ENCODE measurements around the gene PGAP3. TPM values are rescaled to one million over a fixed set of nuclear protein-coding genes. Genes with fewer than 3 reads are reported as not detected.
A peak's percentile ranks its signal among the peaks of the same experiment; 100 is the strongest.

PGAP3 gene
- total RNA-seq, result 10 to 100 TPM; 19.9 to 82.6 (median 46.2) TPM

- H3K36me3 ChIP-seq, result peaks cover 0 to 7% (median 0%) of the 10 kb centered on the region in 4 donors
- peak within 1 kb of the TSS; percentile 39 to 86 (median 66) for H3K4me3 ChIP-seq
- peak; percentile 86 for DNase-seq
- peak; percentile 71 for TF ChIP-seq POLR2A (IDR thresholded peaks at IDR 0.05)
- TF ChIP-seq EP300 (IDR thresholded peaks at IDR 0.05; ENCODE audit: low read depth), result no peak
- no peak for TF ChIP-seq CTCF (IDR thresholded peaks at IDR 0.05)
- TF ChIP-seq POLR2AphosphoS5 (IDR thresholded peaks at IDR 0.05), result peak; percentile 19 to 78 (median 65)
- in situ Hi-C loops (cut with MboI; ENCODE audit: low pct_ligation_motif_present in 1 of 4, low pct_unique_long_range_greater_than_20kb in 1 of 4, low sequenced_read_pairs in 3 of 4), result no loop called here
- H3K27me3 ChIP-seq, result no peaks in the 10 kb centered on the region
- no peaks in the 10 kb centered on the region for H3K9me3 ChIP-seq
- WGBS, 2 donors (ENCODE audit: low coverage in 1 of 2), result 3% methylated on average over 4 to 45 of the region's 45 CpGs
- intact Hi-C loops (cut with DNase I; ENCODE audit: low total_unique reads), result no loop called here
- peaks cover 8 to 24% (median 18%) of the 10 kb centered on the region in 4 donors for H3K4me1 ChIP-seq
- H3K27ac ChIP-seq, result peak within 1 kb of the TSS; percentile 88 to 94 (median 93)
Observed at GRCh38 chr17:39687546-39688474, at the start of gene PGAP3. Gene PGAP3, minus strand, starts transcription at chr17:39688057. Its CDS starts 43 bp downstream, at chr17:39688014.

GRCh38 chr17:39737206-39737759, 49.4 kb upstream of the PGAP3 start:
- peak overlapping the region in 3 of 4 donors; percentile 16 to 63 (median 50) for H3K4me3 ChIP-seq
- intact Hi-C loops (cut with DNase I; ENCODE audit: low total_unique reads) (no loop called here), in situ Hi-C loops (cut with MboI; ENCODE audit: low pct_ligation_motif_present in 1 of 4, low pct_unique_long_range_greater_than_20kb in 1 of 4, low sequenced_read_pairs in 3 of 4) (loop anchor here in 1 of 4 donors (25.0 kb wide), 1 partner anchor 100 kb away; the partner anchor contains the start of genes PPP1R1B and STARD3)
- H3K9me3 ChIP-seq, result no peaks in the 10 kb centered on the region
- no peaks in the 10 kb centered on the region for H3K36me3 ChIP-seq
- no peak for TF ChIP-seq EP300 (IDR thresholded peaks at IDR 0.05; ENCODE audit: low read depth)
- no peak for TF ChIP-seq POLR2AphosphoS5 (IDR thresholded peaks at IDR 0.05)
- TF ChIP-seq POLR2A (IDR thresholded peaks at IDR 0.05), result no peak
- TF ChIP-seq CTCF (IDR thresholded peaks at IDR 0.05), result no peak
- H3K27ac ChIP-seq, result peak overlapping the region; percentile 83 to 92 (median 90)
- peaks cover 5 to 55% (median 32%) of the 10 kb centered on the region in 4 donors for H3K4me1 ChIP-seq
- peaks cover 39% of the 10 kb centered on the region for H3K27me3 ChIP-seq
- 41% methylated on average over 13 of the region's 13 CpGs; no CpG with 5 or more reads in 1 of the 2 donors for WGBS, 2 donors (ENCODE audit: low coverage in 1 of 2)
- no peak for DNase-seq

GRCh38 chr17:39736319-39737165, 48.7 kb upstream of the PGAP3 start:
- peak overlapping the region in 2 of 4 donors; percentile 16 to 63 for H3K4me3 ChIP-seq
- H3K27ac ChIP-seq, result peak overlapping the region; percentile 83 to 92 (median 90)
- 49 to 61% methylated on average over 5 to 10 of the region's 10 CpGs for WGBS, 2 donors (ENCODE audit: low coverage in 1 of 2)
- in situ Hi-C loops (cut with MboI; ENCODE audit: low pct_ligation_motif_present in 1 of 4, low pct_unique_long_range_greater_than_20kb in 1 of 4, low sequenced_read_pairs in 3 of 4), result loop anchor here in 1 of 4 donors (25.0 kb wide), 1 partner anchor 99 kb away; the partner anchor contains the start of genes PPP1R1B and STARD3
- no peaks in the 10 kb centered on the region for H3K9me3 ChIP-seq
- TF ChIP-seq POLR2AphosphoS5 (IDR thresholded peaks at IDR 0.05) (no peak), CTCF (IDR thresholded peaks at IDR 0.05) (no peak), POLR2A (IDR thresholded peaks at IDR 0.05) (no peak), EP300 (IDR thresholded peaks at IDR 0.05; ENCODE audit: low read depth) (no peak)
- no peaks in the 10 kb centered on the region for H3K36me3 ChIP-seq
- H3K27me3 ChIP-seq, result peaks cover 39% of the 10 kb centered on the region
- H3K4me1 ChIP-seq, result peaks cover 5 to 55% (median 32%) of the 10 kb centered on the region in 4 donors
- no peak for DNase-seq
- intact Hi-C loops (cut with DNase I; ENCODE audit: low total_unique reads), result no loop called here

Measured in transverse colon (tissue), 4 donors.